Skeletal muscle cell (primary cell): ENCODE results near the gene MMP15.
"Not testable (repeated sequence)": the region's sequence is repeated elsewhere in the genome, so short reads cannot be mapped to it uniquely, and the experiment has no call there.

Experiments
- DNase-seq: peaks from one replicate; pipeline ENCODE4 v3.0.0-alpha.2; 2010; ENCODE audit warnings: low read depth
- H3K4me3 ChIP-seq: 2 replicates; pipeline ENCODE4 v1.5.1; 2011; ENCODE audit warnings: low read depth, mild to moderate bottlenecking, control low read depth, low read length, moderate library complexity

Gene MMP15

GRCh38 chr16:58025351-58026138 is at the start of gene MMP15:
TSS of gene MMP15 (plus strand) at chr16:58025754. CDS start at chr16:58026351, 597 bp downstream.
- no peak for DNase-seq
- H3K4me3 ChIP-seq: peak within 1 kb of the TSS; percentile 62

GRCh38 chr16:57976331-57976796 is 49.2 kb upstream of the MMP15 start:
- DNase-seq: no peak
- H3K4me3 ChIP-seq: no peak overlapping the region

GRCh38 chr16:57977418-57978069 is 48.0 kb upstream of the MMP15 start:
- H3K4me3 ChIP-seq: no peak overlapping the region
- no peak for DNase-seq

GRCh38 chr16:57978070-57978465 is 47.5 kb upstream of the MMP15 start:
- not testable (repeated sequence) for H3K4me3 ChIP-seq, DNase-seq

GRCh38 chr16:57979006-57979585 is 46.5 kb upstream of the MMP15 start:
- H3K4me3 ChIP-seq: no peak overlapping the region
- DNase-seq: no peak

GRCh38 chr16:57981636-57982035 is 43.9 kb upstream of the MMP15 start:
- no peak for DNase-seq
- no peak overlapping the region for H3K4me3 ChIP-seq

GRCh38 chr16:57982385-57982784 is 43.2 kb upstream of the MMP15 start:
- no peak overlapping the region for H3K4me3 ChIP-seq
- no peak for DNase-seq

- DNase-seq: no peak
- H3K4me3 ChIP-seq: peak overlapping the region; percentile 51
Observed at GRCh38 chr16:57984443-57985203, 40.9 kb upstream of the MMP15 start.

- peak overlapping the region; percentile 51 for H3K4me3 ChIP-seq
- DNase-seq: no peak
Observed at GRCh38 chr16:57985204-57986181, 40.1 kb upstream of the MMP15 start.

- H3K4me3 ChIP-seq: no peak overlapping the region
- DNase-seq: no peak
Observed at GRCh38 chr16:57986196-57986595, 39.4 kb upstream of the MMP15 start.

GRCh38 chr16:57987441-57988177 is 37.9 kb upstream of the MMP15 start:
- DNase-seq: no peak
- no peak overlapping the region for H3K4me3 ChIP-seq

- no peak overlapping the region for H3K4me3 ChIP-seq
- no peak for DNase-seq
Observed at GRCh38 chr16:57988929-57989328, 36.6 kb upstream of the MMP15 start.

GRCh38 chr16:57991551-57992059 is 33.9 kb upstream of the MMP15 start:
- no peak for DNase-seq
- no peak overlapping the region for H3K4me3 ChIP-seq

GRCh38 chr16:57992084-57992483 is 33.5 kb upstream of the MMP15 start:
- DNase-seq: no peak
- no peak overlapping the region for H3K4me3 ChIP-seq

- no peak for DNase-seq
- no peak overlapping the region for H3K4me3 ChIP-seq
Observed at GRCh38 chr16:57993438-57993837, 32.1 kb upstream of the MMP15 start.

- H3K4me3 ChIP-seq: no peak overlapping the region
- no peak for DNase-seq
Observed at GRCh38 chr16:57993897-57994296, 31.7 kb upstream of the MMP15 start.

- DNase-seq: no peak
- no peak overlapping the region for H3K4me3 ChIP-seq
Observed at GRCh38 chr16:57994361-57994760, 31.2 kb upstream of the MMP15 start.

- no peak overlapping the region for H3K4me3 ChIP-seq
- no peak for DNase-seq
Observed at GRCh38 chr16:57994778-57995177, 30.8 kb upstream of the MMP15 start.
